CD4-positive, alpha-beta T cell treated with Interleukin-6 at 100 ng/mL for 8 hours (primary cell): ENCODE measurements around the gene HIF1AN.
"Not testable (repeated sequence)": the region's sequence is repeated elsewhere in the genome, so short reads cannot be mapped to it uniquely, and the experiment has no call there.

Experiments used
- DNase-seq: peaks from one replicate; pipeline ENCODE4 v3.0.0-alpha.2; 2020; ENCODE audit warnings: mixed read lengths, low spot score

Gene HIF1AN

GRCh38 chr10:100567249-100567648, 31.5 kb downstream of the HIF1AN start:
- DNase-seq: no peak

DNA sequence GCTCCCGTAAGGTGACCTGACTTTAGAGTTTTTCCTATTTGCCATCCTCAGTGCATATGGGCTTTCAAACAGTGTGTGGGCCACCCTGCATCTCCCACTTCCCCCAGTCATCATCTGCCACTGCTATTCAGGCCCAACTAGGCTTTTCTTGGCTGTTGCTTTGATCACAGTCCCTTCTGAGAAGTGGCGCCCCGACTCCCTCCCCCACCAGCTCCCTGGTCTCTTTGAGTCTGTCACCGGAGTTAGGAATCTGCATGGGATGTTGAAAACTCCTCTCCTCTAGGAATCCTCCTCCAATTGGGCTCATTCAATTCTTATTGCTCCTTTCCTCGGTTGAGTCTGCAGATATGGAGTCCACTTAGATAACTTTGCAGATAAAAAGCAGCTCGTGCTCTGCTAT, 32.1 kb downstream of the HIF1AN start:
- no peak for DNase-seq

DNA sequence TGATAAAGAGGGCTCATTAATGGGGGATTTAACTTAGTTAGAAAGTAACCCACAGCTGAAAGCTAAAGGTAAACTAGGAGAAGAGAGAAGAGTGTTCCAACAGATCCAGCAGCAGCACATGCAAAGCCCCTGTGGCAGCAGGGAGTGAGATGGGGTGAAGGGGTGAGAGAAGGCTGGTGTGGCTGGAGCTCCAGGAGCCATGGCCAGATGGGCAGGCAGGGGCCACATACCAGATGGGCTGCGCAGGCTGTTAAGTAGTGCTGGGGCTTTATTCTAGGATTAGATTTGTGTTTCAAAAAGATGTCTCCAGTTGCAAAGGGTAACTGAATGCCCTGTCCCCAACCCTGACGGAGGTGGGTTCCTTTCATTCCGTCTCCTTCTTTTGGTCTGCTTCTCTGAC, 33.2 kb downstream of the HIF1AN start:
- no peak for DNase-seq

- no peak for DNase-seq
Observed at GRCh38 chr10:100569687-100570481, 34.1 kb downstream of the HIF1AN start.

GRCh38 chr10:100570506-100570905, 34.8 kb downstream of the HIF1AN start:
- DNase-seq: no peak

DNA sequence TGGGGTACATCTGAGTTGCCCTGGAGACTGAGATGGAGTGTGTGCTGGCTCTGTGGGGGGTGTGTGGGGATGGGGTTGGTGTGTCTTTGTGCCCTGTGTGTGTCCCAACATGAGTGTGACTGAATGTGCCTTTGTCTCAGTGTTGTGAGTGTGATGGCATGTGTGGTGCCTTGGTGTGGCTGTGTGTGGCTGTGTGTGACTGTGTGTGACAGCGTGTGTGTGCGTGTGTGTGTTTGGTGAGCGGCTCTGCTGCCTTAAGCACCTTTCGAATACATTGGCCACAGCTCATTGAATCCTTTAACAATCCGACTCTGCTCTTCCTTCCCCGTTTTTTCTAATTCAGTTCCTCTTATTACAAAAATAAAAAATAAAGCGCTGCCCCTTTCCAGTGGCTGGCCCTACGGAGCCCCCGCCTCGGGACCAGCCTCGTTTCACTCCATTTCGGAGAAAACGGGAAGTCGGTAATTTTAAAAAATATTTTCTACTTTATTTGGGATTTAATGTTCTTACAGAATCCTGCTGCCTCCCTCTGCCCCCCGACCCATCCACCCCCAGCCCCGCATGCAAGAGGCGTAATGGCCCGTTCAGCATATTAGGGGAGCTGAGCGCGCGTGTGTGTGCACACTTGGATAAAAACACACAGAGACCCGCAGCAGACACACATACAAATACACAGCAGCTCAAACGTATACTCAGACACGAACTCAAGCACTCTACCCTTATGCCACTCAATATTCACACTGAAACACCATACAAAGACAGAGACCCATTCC, 35.5 kb downstream of the HIF1AN start:
- no peak for DNase-seq

- DNase-seq: not testable (repeated sequence)
Observed at GRCh38 chr10:100575146-100575545, 39.4 kb downstream of the HIF1AN start.

DNA sequence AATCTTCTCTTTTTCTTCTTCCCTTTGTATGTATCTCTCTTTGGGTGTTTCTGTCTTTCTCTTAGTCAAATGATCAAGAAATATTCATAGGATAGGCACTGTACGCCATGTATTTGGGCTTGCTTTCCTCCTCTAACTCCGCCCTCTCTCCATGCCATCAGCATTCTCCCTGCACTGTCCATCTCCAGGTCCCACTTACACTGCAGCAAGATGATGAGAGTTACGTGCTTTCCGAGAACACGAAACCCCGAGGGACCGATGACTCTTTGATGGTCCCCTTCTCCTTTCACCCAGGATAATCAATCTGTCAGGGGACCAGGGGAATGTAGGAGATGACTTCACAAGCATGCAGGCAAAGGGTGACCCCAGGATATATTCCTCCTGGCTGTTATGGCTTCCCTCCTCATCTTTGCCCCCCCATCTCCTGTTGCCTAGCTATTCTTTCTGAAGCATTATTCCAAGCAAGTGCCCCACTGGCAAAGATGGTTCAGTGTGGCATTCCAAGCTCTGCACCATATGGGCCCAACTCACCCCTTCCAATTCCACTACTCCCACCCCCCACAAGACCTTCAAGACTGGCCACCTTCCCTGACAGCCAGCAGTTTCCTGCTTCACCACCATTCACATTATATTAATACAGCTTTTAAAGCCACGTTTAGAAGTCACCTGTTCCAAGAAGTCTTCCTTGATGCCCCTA, 40.0 kb downstream of the HIF1AN start:
- DNase-seq: no peak

GRCh38 chr10:100576282-100576635, 40.5 kb downstream of the HIF1AN start:
- DNase-seq: no peak

DNA sequence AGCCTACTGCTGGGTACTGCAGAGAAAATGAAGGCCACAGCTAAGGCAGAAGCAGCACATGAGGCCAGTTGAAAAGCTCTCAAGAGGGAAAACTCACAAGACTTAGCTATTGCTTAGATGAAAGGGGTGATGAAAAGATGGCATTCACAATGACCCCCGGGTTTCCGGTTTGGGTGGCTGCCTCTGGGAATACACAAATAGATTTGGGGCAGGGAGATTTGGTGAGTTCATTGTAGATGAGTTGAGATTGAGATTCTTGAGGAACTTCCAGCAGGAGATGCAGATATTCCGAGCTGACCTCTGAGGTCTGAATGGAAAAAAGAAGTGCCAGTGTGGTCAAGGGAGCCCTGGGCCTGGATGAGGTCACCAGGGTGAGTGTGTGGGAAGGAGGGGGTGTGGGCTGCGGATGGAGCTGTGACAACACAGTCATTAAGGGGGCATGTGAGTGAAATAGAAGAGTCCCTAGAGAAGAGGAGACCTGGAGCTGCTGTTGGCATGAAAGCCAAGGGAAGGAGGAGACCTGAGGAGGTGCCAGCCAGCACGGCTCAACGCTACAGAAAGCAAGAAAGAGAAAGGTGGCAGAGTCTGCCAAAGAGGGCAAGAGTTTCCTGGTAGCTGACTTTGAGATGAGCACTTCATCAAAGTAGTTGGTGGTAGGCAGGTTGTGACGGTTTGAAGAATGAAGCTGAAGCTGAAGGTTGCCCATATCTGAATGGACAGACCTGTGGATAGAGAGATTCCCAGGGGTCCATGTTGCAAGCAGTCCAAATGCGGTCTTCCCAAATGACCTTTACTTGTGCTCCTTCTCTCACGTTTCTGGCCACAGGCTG, 43.7 kb downstream of the HIF1AN start:
- no peak for DNase-seq

DNA sequence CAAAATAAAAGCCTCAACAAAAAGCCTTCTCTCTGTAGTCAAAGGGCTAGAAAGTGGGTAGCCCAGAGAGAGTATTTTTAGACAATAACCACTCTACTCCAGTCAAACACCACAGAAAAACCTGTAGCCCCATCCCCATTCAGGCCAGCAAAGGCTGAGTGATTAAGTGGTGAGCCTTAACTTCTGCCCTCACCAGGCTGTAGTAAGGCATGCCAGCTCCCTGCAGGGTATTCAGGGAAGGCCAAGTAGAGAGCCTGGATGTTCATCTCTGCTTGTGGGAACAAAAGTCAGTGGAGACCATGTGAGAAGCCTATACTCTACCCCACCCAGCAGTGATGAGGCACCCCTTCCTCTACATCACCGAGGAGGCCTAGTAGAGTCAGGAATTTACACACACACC, 51.2 kb downstream of the HIF1AN start:
- no peak for DNase-seq

DNA sequence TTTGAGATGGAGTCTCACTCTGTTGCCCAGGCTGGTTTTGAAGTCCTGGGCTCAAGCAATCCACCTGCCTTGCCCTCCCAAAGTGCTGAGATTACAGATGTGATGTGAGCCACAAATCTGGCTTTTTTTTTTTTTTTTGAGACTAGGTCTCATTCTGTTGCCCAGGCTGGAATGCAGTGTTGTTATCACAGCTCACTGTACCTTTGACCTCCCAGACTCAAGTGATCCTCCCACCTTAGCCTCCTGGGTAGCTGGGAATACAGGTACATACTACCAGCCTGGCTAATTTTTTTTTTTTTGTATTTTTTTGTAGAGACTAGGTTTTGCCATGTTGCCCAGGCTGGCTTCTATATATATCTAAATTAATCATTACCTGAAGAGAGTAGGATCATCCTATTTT, 62.4 kb downstream of the HIF1AN start:
- no peak for DNase-seq

DNA sequence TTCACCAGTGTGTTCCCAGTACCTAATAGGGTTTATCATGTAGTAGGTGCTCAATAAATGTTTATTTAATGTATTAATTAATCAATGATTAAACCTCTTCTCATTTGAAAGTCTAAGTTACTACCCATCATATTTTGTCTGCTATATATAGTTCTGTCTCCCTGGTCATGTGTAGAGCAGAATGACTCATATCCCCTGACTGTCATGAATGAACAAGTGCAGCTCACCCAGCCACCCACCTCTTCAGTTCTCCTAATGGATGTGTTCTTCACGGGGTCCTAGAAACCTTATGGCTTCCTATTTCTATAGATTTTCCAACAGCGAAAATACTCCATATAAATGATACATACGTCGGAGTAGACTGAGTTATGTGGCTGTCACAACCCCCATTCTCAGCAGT, 64.5 kb downstream of the HIF1AN start:
- no peak for DNase-seq

DNA sequence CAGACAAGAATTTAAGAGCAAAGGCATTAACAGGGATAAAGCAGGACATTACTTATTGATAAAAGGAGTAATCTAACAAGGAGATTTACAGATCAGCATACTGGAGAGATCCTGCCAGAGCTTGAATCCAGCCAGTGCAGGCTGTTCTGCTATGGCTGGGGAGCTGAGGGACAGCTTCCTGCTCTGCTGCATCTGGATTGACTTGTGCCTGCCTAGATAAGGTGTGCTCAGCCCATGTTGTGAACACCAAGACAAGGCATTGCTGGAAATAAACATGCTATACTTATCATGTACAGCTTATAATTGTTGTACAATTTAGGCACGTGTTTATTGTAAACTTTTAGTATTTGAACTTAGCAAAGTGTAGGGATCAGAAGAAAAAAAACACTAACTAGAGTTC, 71.7 kb downstream of the HIF1AN start:
- no peak for DNase-seq
